ENCODE data around the gene KCNMB2.

The KCNMB2 gene

DNA sequence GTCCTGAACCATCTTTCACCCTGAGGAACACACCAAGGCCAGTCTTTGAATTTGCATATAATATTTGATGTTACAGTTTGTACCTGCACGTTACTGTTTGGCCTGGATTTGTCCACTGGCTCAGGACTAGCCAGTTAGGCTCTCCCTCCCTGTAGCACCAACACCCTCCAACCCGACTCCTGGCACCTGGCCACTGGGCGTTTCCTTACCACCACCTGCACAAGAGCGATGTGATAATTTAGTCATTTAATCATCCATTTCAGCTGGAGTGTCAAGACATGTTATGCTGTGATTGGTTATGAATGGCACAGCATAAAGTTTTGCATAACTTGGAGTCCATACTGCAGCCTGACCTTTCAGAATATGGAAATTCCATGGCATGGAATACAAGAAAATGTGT, 242.4 kb downstream of the KCNMB2 start:
- TF ChIP-seq, protein P1, sequence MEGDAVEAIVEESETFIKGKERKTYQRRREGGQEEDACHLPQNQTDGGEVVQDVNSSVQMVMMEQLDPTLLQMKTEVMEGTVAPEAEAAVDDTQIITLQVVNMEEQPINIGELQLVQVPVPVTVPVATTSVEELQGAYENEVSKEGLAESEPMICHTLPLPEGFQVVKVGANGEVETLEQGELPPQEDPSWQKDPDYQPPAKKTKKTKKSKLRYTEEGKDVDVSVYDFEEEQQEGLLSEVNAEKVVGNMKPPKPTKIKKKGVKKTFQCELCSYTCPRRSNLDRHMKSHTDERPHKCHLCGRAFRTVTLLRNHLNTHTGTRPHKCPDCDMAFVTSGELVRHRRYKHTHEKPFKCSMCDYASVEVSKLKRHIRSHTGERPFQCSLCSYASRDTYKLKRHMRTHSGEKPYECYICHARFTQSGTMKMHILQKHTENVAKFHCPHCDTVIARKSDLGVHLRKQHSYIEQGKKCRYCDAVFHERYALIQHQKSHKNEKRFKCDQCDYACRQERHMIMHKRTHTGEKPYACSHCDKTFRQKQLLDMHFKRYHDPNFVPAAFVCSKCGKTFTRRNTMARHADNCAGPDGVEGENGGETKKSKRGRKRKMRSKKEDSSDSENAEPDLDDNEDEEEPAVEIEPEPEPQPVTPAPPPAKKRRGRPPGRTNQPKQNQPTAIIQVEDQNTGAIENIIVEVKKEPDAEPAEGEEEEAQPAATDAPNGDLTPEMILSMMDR (IDR thresholded peaks at IDR 0.05; ENCODE audit: low read depth, low read length) = no peak
- H3K4me3 ChIP-seq (ENCODE audit: low read depth, low read length) = no peak overlapping the region

DNA sequence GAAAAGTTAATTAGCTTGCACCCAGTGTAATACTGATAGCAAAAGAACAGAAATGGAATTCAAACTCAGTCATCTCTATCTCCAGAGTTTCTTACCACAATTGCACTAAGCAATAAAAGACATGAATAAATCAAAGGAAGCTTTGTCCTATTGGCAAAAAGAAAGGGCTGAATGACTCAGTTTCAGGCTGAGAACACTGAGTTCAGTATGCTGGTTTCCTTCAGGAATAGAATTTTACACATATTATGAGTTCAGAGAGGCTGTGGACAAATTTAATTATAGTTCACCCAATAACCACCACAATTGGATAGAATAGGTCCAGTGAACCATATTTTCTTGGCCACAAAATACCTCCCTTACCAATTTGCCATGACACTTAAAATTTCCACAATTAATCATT, 249.7 kb downstream of the KCNMB2 start:
- TF ChIP-seq, protein P1 (IDR thresholded peaks at IDR 0.05; ENCODE audit: low read depth, low read length) = no peak
- H3K4me3 ChIP-seq (ENCODE audit: low read depth, low read length) = no peak overlapping the region

DNA sequence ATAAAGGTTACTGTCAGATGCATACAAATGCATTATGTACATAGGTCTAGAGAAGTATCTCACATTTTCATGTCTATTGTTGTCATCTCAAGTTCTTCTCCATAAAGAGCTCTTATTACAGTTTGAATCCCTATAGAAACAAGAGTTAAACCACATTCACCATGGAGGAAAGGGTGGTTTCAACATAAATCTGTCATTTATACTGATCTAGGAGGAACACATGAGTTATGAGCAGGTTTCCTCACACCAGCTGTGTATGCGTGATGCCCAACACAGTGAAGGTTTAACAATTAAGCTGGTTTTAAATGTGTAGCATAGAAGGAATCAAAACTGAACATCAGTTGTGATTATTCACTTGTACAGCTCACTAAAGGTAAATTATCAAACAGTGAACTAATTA, 251.7 kb downstream of the KCNMB2 start:
- no peak overlapping the region for H3K4me3 ChIP-seq (ENCODE audit: low read depth, low read length)
- TF ChIP-seq, protein P1 (IDR thresholded peaks at IDR 0.05; ENCODE audit: low read depth, low read length) = no peak

DNA sequence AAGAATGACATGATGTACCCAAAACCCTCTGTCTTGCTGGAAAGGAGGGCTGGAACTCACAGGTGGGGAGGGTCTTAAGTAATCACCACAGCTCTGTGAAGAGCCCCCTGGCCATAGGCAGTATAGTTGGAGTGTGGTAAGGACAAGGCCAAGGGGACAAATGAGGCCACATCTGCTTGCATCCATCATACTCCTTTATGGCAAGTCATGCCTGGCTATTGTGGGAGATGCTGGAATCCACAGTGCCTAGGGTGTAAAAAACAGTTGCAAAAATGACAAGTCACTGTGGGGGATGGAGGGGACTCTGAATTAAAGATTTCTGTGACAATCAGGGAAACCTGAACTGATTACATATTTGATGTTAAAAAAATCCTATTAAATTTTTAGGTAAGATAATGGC, 258.5 kb downstream of the KCNMB2 start:
- no peak overlapping the region for H3K4me3 ChIP-seq (ENCODE audit: low read depth, low read length)
- TF ChIP-seq, protein P1 (IDR thresholded peaks at IDR 0.05; ENCODE audit: low read depth, low read length) = no peak

DNA sequence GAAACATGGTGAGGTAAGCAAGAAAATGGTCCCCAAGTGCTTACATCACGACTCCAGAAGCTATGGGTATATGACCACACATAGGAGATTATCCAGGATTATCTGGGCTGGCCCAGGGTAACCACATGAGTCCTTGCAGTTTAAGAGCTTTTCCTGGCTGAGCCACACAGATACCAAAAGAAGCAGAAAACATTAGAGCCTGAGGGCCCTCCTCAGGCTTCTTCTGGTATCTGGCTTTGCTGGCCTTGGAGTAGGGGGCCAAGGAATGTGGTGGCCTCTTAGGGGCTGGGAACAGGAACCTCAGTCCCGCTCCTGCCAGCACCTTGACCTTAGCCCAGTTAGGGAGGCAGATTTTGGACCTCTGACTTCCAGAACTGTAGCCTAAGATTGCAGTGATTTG, 259.1 kb downstream of the KCNMB2 start:
- TF ChIP-seq, protein P1 (IDR thresholded peaks at IDR 0.05; ENCODE audit: low read depth, low read length) = no peak

DNA sequence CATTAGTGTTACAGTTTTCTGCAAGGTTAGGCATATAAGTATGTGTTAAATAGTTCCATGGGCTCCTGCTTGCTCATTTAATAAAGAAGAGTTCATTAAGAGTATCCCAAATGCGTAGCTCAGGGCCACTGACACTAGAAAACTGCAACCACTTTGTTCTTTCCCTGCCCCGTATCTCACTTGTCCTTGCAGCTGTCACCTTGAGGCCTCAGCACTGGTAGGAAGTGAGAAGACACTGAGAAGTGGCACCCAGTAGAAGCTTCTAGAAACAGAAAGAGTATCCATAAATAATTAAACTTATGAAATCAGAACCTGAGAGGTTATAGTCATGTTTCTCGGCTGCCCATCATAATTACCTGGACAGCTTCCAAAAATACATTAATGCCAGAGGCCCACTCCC, 266.0 kb downstream of the KCNMB2 start:
- TF ChIP-seq, protein P1 (IDR thresholded peaks at IDR 0.05; ENCODE audit: low read depth, low read length) = no peak
- no peak overlapping the region for H3K4me3 ChIP-seq (ENCODE audit: low read depth, low read length)

More for the DNA sequence above, 259.1 kb downstream of the KCNMB2 start:
- H3K4me3 ChIP-seq (ENCODE audit: low read depth, low read length) = no peak overlapping the region

DNA sequence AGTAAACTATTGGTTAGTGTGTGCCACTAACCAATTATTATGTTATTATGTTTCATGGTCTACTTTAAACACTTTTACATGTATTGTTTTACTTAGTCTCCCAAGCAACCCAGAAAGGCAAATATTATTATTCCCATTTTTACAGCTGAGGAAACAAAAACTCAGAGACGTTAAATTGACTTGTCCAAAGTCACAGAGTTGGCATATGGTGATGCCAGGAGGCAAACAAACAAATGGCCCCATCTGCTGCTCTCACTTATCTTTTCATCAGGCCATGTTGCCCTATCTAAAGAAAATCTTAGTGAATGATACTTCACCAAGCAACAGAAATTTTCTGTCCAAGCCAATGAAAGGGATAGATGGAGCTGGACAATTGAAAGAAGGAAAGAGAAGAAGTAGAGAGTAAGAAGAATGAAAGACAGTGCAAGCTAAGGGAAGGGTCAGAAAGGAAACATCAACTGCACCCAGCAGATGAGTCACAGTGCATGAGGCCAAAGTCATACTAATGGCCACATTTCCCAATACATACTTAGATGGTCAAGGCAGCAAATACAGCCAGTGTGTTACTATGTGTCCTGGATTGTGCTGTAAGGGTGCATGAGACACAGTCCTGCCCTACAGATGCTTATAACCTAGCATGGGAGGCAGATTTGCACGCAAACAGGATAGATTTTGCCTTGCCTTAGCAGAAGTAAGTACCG, 266.9 kb downstream of the KCNMB2 start:
- no peak overlapping the region for H3K4me3 ChIP-seq (ENCODE audit: low read depth, low read length)
- TF ChIP-seq, protein P1 (IDR thresholded peaks at IDR 0.05; ENCODE audit: low read depth, low read length) = no peak
